ENCODE results near the gene KRTAP10-3.

- TF ChIP-seq POLR2A (IDR thresholded peaks at IDR 0.05) (no peak), CTCF (IDR thresholded peaks at IDR 0.05) (no peak)
Observed at GRCh38 chr21:44548922-44549321, 9.7 kb downstream of the KRTAP10-3 start.
